Smooth muscle cell (in vitro differentiated cells): ENCODE results near the gene CACNA1B. TPM values are rescaled to one million over a fixed set of nuclear protein-coding genes. Genes with fewer than 3 reads are reported as not detected.

Source experiments
- DNase-seq: peaks from one replicate; lab custom pipeline; 2025; ENCODE audit not compliant: unreplicated experiment; lab: John Stamatoyannopoulos, UW
- H2AFZ ChIP-seq: fragments of 200-600 bp; sonication (generic); 2 replicates; pipeline ENCODE4 v1.6.0; 2016; ENCODE audit warnings: antibody characterized with exemption, low read depth, mild to moderate bottlenecking
- H3F3A ChIP-seq: fragments of 200-600 bp; sonication (generic); 2 replicates; pipeline ENCODE4 v1.6.0; 2017; ENCODE audit warnings: antibody characterized with exemption, low read depth
- H3K27ac ChIP-seq: fragments of 200-600 bp; sonication (generic); 2 replicates; pipeline ENCODE4 v1.5.1; 2016; ENCODE audit warnings: low read depth, mild to moderate bottlenecking
- H3K27me3 ChIP-seq: fragments of 200-600 bp; sonication (generic); 2 replicates; pipeline ENCODE4 v1.6.1; 2016; ENCODE audit warnings: low read depth, mild to moderate bottlenecking
- H3K36me3 ChIP-seq: fragments of 200-600 bp; sonication (generic); 2 replicates; pipeline ENCODE4 v1.5.1; 2016; ENCODE audit warnings: low read depth
- H3K4me1 ChIP-seq: fragments of 200-600 bp; sonication (generic); 2 replicates; pipeline ENCODE4 v1.5.1; 2016; ENCODE audit warnings: low read depth
- H3K4me2 ChIP-seq: fragments of 200-600 bp; sonication (generic); 2 replicates; pipeline ENCODE4 v1.6.0; 2016; ENCODE audit warnings: mild to moderate bottlenecking
- H3K4me3 ChIP-seq: fragments of 200-600 bp; sonication (generic); 2 replicates; pipeline ENCODE4 v1.5.1; 2016; ENCODE audit warnings: mild to moderate bottlenecking
- H3K79me2 ChIP-seq: fragments of 200-600 bp; sonication (generic); 2 replicates; pipeline ENCODE4 v1.6.0; 2016; ENCODE audit warnings: low read depth, mild to moderate bottlenecking
- H3K9ac ChIP-seq: fragments of 200-600 bp; sonication (generic); 2 replicates; pipeline ENCODE4 v1.6.0; 2016; ENCODE audit warnings: low read depth
- H3K9me3 ChIP-seq: fragments of 200-600 bp; sonication (generic); replicated peaks from 2 replicates; pipeline ENCODE4 v1.5.1; 2016; ENCODE audit warnings: low read depth
- H4K20me1 ChIP-seq: fragments of 200-600 bp; sonication (generic); 2 replicates; pipeline ENCODE4 v1.6.0; 2016; ENCODE audit warnings: low read depth
- WGBS: methylation state at CpG from one replicate; pipeline ENCODE4 v1.1.7; 2016; ENCODE audit warnings: low lambda C conversion rate; 5-methylcytosine and 5-hydroxymethylcytosine counted together
- polyA plus RNA-seq: library from polyadenylated mRNA; unstranded; fragments of >200 nt; fragmentation: Nextera tagmentation; extraction: Ambion mirVana; gene quantifications from 2 replicates; pipeline ENCODE4 v1.2.1, GENCODE V29; 2016
- total RNA-seq: library from RNA; depleted of rRNA; stranded (reverse); fragments of >200 nt; gene quantifications from 2 replicates; pipeline ENCODE4 v1.2.3, GENCODE V29; 2014
- TF ChIP-seq, protein P1 (sequence below): fragments of 200-600 bp; sonication (generic); IDR thresholded peaks from 2 replicates; pipeline ENCODE4 v1.5.1; 2017; ENCODE audit warnings: borderline replicate concordance, mild to moderate bottlenecking, antibody characterized with exemption; ENCODE audit not compliant: insufficient read depth, poor library complexity, severe bottlenecking

The CACNA1B gene
- total and polyA plus RNA-seq, 2 experiments from 2014 or later, result 0.09 to 0.23 TPM

DNA sequence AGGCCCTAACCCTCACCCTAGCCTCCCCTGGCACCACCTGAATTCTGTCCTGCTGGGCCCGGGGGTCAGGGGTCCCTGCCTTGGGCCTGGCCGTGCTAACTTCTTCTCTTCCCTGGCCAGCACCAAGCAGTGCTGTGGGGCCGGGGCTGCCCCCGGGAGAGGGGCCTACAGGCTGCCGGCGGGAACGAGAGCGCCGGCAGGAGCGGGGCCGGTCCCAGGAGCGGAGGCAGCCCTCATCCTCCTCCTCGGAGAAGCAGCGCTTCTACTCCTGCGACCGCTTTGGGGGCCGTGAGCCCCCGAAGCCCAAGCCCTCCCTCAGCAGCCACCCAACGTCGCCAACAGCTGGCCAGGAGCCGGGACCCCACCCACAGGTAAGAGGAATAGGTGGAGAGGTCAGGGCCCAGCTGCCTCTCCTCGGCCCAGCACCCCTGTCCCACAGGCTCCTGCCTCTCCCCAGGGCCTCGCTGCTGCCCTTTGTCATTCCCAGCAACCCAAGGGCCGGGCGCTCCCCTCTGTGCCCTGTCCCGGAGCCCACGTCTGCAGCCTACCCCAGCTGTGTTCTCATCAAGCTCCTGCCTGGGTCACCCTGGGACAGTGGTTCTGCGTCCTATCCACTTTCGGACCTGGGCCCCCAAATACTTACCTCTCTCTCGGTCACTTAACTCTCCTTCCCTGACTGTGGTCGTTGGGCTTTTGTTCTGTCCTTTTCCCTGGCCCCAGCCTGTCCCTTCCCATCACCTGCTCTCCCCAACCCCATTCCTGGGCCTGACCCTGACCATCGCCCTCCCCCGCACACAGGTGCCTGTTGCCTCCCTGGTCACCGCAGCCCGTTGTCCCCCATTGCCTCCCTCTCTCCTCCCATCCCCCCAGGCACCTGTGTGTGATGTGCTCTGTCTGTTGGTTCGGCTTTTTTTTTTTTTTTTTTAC is 243.2 kb downstream of the CACNA1B start:
- H3K9me3 ChIP-seq, result no peaks in the 10 kb centered on the region
- no peak for DNase-seq

DNA sequence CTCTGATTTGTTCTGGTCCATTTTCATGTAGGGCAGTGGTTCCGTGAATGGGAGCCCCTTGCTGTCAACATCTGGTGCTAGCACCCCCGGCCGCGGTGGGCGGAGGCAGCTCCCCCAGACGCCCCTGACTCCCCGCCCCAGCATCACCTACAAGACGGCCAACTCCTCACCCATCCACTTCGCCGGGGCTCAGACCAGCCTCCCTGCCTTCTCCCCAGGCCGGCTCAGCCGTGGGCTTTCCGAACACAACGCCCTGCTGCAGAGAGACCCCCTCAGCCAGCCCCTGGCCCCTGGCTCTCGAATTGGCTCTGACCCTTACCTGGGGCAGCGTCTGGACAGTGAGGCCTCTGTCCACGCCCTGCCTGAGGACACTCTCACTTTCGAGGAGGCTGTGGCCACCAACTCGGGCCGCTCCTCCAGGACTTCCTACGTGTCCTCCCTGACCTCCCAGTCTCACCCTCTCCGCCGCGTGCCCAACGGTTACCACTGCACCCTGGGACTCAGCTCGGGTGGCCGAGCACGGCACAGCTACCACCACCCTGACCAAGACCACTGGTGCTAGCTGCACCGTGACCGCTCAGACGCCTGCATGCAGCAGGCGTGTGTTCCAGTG is 244.0 kb downstream of the CACNA1B start:
- Histone ChIP-seq H3K9ac (no peak overlapping the region), H2AFZ (no peak overlapping the region), H3K4me2 (no peak overlapping the region), H3K4me3 (no peak overlapping the region), H3K79me2 (no peaks in the 10 kb centered on the region), H3K27me3 (no peaks in the 10 kb centered on the region), H3K4me1 (no peaks in the 10 kb centered on the region), H4K20me1 (no peaks in the 10 kb centered on the region), H3K36me3 (no peaks in the 10 kb centered on the region), H3K9me3 (no peaks in the 10 kb centered on the region), H3K27ac (no peak overlapping the region), H3F3A (no peaks in the 10 kb centered on the region)
- 95% methylated on average over 16 of the region's 32 CpGs for WGBS
- TF ChIP-seq, protein P1, sequence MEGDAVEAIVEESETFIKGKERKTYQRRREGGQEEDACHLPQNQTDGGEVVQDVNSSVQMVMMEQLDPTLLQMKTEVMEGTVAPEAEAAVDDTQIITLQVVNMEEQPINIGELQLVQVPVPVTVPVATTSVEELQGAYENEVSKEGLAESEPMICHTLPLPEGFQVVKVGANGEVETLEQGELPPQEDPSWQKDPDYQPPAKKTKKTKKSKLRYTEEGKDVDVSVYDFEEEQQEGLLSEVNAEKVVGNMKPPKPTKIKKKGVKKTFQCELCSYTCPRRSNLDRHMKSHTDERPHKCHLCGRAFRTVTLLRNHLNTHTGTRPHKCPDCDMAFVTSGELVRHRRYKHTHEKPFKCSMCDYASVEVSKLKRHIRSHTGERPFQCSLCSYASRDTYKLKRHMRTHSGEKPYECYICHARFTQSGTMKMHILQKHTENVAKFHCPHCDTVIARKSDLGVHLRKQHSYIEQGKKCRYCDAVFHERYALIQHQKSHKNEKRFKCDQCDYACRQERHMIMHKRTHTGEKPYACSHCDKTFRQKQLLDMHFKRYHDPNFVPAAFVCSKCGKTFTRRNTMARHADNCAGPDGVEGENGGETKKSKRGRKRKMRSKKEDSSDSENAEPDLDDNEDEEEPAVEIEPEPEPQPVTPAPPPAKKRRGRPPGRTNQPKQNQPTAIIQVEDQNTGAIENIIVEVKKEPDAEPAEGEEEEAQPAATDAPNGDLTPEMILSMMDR, result no peak
- DNase-seq, result no peak

More for the DNA sequence above, 243.2 kb downstream of the CACNA1B start:
- H3K27me3 ChIP-seq, result no peaks in the 10 kb centered on the region
- H3K4me2 ChIP-seq, result no peak overlapping the region
- H2AFZ ChIP-seq, result no peak overlapping the region
- H3K27ac ChIP-seq, result no peak overlapping the region
- H4K20me1 ChIP-seq, result no peaks in the 10 kb centered on the region
- H3K4me1 ChIP-seq, result no peaks in the 10 kb centered on the region
- no peak overlapping the region for H3K9ac ChIP-seq
- no peaks in the 10 kb centered on the region for H3K79me2 ChIP-seq
- no peak overlapping the region for H3K4me3 ChIP-seq
- TF ChIP-seq, protein P1, result no peak
- no peaks in the 10 kb centered on the region for H3F3A ChIP-seq
- H3K36me3 ChIP-seq, result no peaks in the 10 kb centered on the region
- WGBS, result 92% methylated on average over 30 of the region's 36 CpGs

DNA sequence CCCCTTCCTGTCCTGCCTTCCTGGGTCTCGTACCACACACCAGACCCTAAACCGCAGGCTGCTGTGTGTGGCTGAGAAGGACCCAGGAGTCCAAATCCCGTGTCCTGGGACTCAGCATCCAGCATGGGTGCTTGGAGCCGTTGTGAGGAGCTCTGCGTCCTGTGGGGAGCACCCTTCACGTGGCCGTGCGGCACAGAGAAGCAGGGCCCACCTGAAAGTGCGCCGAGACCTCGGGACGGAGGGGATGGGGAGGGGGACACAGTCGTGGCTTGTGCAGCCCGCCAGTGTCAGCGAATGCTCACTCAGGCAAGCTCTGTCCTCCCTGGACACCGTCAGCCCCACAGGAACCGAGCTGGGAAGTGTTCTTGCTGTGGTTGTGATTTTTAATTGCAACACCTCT is 244.6 kb downstream of the CACNA1B start:
- Histone ChIP-seq H3K4me1 (no peaks in the 10 kb centered on the region), H3K79me2 (no peaks in the 10 kb centered on the region), H3K36me3 (no peaks in the 10 kb centered on the region), H3K9me3 (no peaks in the 10 kb centered on the region), H3K27ac (no peak overlapping the region), H4K20me1 (no peaks in the 10 kb centered on the region), H3K9ac (no peak overlapping the region), H3K4me2 (no peak overlapping the region), H2AFZ (no peak overlapping the region), H3F3A (no peaks in the 10 kb centered on the region), H3K4me3 (no peak overlapping the region), H3K27me3 (no peaks in the 10 kb centered on the region)
- DNase-seq, result no peak
- TF ChIP-seq, protein P1, result no peak
- WGBS, result 91% methylated on average over 17 of the region's 17 CpGs
